ENCODE results near the gene ERC1.

Gene ERC1

GRCh38 chr12:1422604-1423315 is 431.7 kb downstream of the ERC1 start:
- Histone ChIP-seq H3K9me3 (ENCODE audit: low read depth, low read length) (no peaks in the 10 kb centered on the region), H3K9ac (ENCODE audit: insufficient read length) (no peak overlapping the region), H3K27ac (no peak overlapping the region), H3K36me3 (ENCODE audit: insufficient read depth, low read length) (0 out of 2 replicates have a peak, but pooled peaks cover 4% of the 10 kb centered on the region), H3K4me3 (no peak overlapping the region)
- TF ChIP-seq POLR2AphosphoS5 (IDR thresholded peaks at IDR 0.05; ENCODE audit: borderline replicate concordance, low read depth, low read length) = no peak
- TF ChIP-seq FOXP2 (optimal IDR thresholded peaks at IDR 0.05; ENCODE audit: control extremely low read depth, extremely low read length, insufficient read depth) = no peak
- no peak for TF ChIP-seq EZH2 (IDR thresholded peaks at IDR 0.05)
- no peak for DNase-seq (ENCODE audit: low read depth, low spot score)

GRCh38 chr12:1424674-1425395 is 433.8 kb downstream of the ERC1 start:
- no peak for DNase-seq (ENCODE audit: low read depth, low spot score)
- Histone ChIP-seq H3K9ac (ENCODE audit: insufficient read length) (no peak overlapping the region), H3K36me3 (ENCODE audit: insufficient read depth, low read length) (0 out of 2 replicates have a peak, but pooled peaks cover 4% of the 10 kb centered on the region)

GRCh38 chr12:1425396-1425729 is 434.3 kb downstream of the ERC1 start:
- H3K9ac ChIP-seq (ENCODE audit: insufficient read length) = no peak overlapping the region

More at GRCh38 chr12:1424674-1425395, 433.8 kb downstream of the ERC1 start:
- Histone ChIP-seq H3K27ac (no peak overlapping the region), H3K9me3 (ENCODE audit: low read depth, low read length) (no peaks in the 10 kb centered on the region), H3K4me3 (no peak overlapping the region)
- TF ChIP-seq EZH2 (IDR thresholded peaks at IDR 0.05) = no peak
- no peak for TF ChIP-seq FOXP2 (optimal IDR thresholded peaks at IDR 0.05; ENCODE audit: control extremely low read depth, extremely low read length, insufficient read depth)
- TF ChIP-seq POLR2AphosphoS5 (IDR thresholded peaks at IDR 0.05; ENCODE audit: borderline replicate concordance, low read depth, low read length) = no peak

GRCh38 chr12:1428671-1429070 is 437.6 kb downstream of the ERC1 start:
- Histone ChIP-seq H3K36me3 (ENCODE audit: insufficient read depth, low read length) (no peaks in the 10 kb centered on the region), H3K27ac (no peak overlapping the region), H3K9ac (ENCODE audit: insufficient read length) (no peak overlapping the region), H3K9me3 (ENCODE audit: low read depth, low read length) (no peaks in the 10 kb centered on the region), H3K4me3 (no peak overlapping the region)
- no peak for TF ChIP-seq POLR2AphosphoS5 (IDR thresholded peaks at IDR 0.05; ENCODE audit: borderline replicate concordance, low read depth, low read length)
- no peak for TF ChIP-seq FOXP2 (optimal IDR thresholded peaks at IDR 0.05; ENCODE audit: control extremely low read depth, extremely low read length, insufficient read depth)
- TF ChIP-seq EZH2 (IDR thresholded peaks at IDR 0.05) = no peak
- DNase-seq (ENCODE audit: low read depth, low spot score) = no peak

More at GRCh38 chr12:1425396-1425729, 434.3 kb downstream of the ERC1 start:
- H3K9me3 ChIP-seq (ENCODE audit: low read depth, low read length) = no peaks in the 10 kb centered on the region
- 0 out of 2 replicates have a peak, but pooled peaks cover 4% of the 10 kb centered on the region for H3K36me3 ChIP-seq (ENCODE audit: insufficient read depth, low read length)
- no peak overlapping the region for H3K27ac ChIP-seq
- no peak overlapping the region for H3K4me3 ChIP-seq
- TF ChIP-seq FOXP2 (optimal IDR thresholded peaks at IDR 0.05; ENCODE audit: control extremely low read depth, extremely low read length, insufficient read depth) (no peak), EZH2 (IDR thresholded peaks at IDR 0.05) (no peak), POLR2AphosphoS5 (IDR thresholded peaks at IDR 0.05; ENCODE audit: borderline replicate concordance, low read depth, low read length) (no peak)
- no peak for DNase-seq (ENCODE audit: low read depth, low spot score)

- H3K27ac ChIP-seq = no peak overlapping the region
- TF ChIP-seq FOXP2 (optimal IDR thresholded peaks at IDR 0.05; ENCODE audit: control extremely low read depth, extremely low read length, insufficient read depth) (no peak), POLR2AphosphoS5 (IDR thresholded peaks at IDR 0.05; ENCODE audit: borderline replicate concordance, low read depth, low read length) (no peak), EZH2 (IDR thresholded peaks at IDR 0.05) (no peak)
- H3K4me3 ChIP-seq = no peak overlapping the region
- DNase-seq (ENCODE audit: low read depth, low spot score) = no peak
- H3K9me3 ChIP-seq (ENCODE audit: low read depth, low read length) = no peaks in the 10 kb centered on the region
- H3K9ac ChIP-seq (ENCODE audit: insufficient read length) = no peak overlapping the region
- H3K36me3 ChIP-seq (ENCODE audit: insufficient read depth, low read length) = no peaks in the 10 kb centered on the region
Measured at GRCh38 chr12:1429980-1430379, 439.0 kb downstream of the ERC1 start.

- no peaks in the 10 kb centered on the region for H3K9me3 ChIP-seq (ENCODE audit: low read depth, low read length)
- no peak overlapping the region for H3K4me3 ChIP-seq
- no peak overlapping the region for H3K27ac ChIP-seq
- TF ChIP-seq POLR2AphosphoS5 (IDR thresholded peaks at IDR 0.05; ENCODE audit: borderline replicate concordance, low read depth, low read length) (no peak), EZH2 (IDR thresholded peaks at IDR 0.05) (no peak), FOXP2 (optimal IDR thresholded peaks at IDR 0.05; ENCODE audit: control extremely low read depth, extremely low read length, insufficient read depth) (no peak)
- no peak overlapping the region for H3K9ac ChIP-seq (ENCODE audit: insufficient read length)
- no peak for DNase-seq (ENCODE audit: low read depth, low spot score)
- H3K36me3 ChIP-seq (ENCODE audit: insufficient read depth, low read length) = no peaks in the 10 kb centered on the region
Measured at GRCh38 chr12:1434296-1434955, 443.4 kb downstream of the ERC1 start.

- DNase-seq (ENCODE audit: low read depth, low spot score) = no peak
- Histone ChIP-seq H3K4me3 (no peak overlapping the region), H3K9ac (ENCODE audit: insufficient read length) (no peak overlapping the region), H3K9me3 (ENCODE audit: low read depth, low read length) (no peaks in the 10 kb centered on the region), H3K27ac (no peak overlapping the region), H3K36me3 (ENCODE audit: insufficient read depth, low read length) (no peaks in the 10 kb centered on the region)
- no peak for TF ChIP-seq POLR2AphosphoS5 (IDR thresholded peaks at IDR 0.05; ENCODE audit: borderline replicate concordance, low read depth, low read length)
- TF ChIP-seq FOXP2 (optimal IDR thresholded peaks at IDR 0.05; ENCODE audit: control extremely low read depth, extremely low read length, insufficient read depth) = no peak
- TF ChIP-seq EZH2 (IDR thresholded peaks at IDR 0.05) = no peak
Measured at GRCh38 chr12:1435044-1435443, 444.0 kb downstream of the ERC1 start.

GRCh38 chr12:1435456-1435855 is 444.4 kb downstream of the ERC1 start:
- Histone ChIP-seq H3K9me3 (ENCODE audit: low read depth, low read length) (no peaks in the 10 kb centered on the region), H3K9ac (ENCODE audit: insufficient read length) (no peak overlapping the region), H3K36me3 (ENCODE audit: insufficient read depth, low read length) (no peaks in the 10 kb centered on the region), H3K4me3 (no peak overlapping the region), H3K27ac (no peak overlapping the region)
- DNase-seq (ENCODE audit: low read depth, low spot score) = no peak
- TF ChIP-seq FOXP2 (optimal IDR thresholded peaks at IDR 0.05; ENCODE audit: control extremely low read depth, extremely low read length, insufficient read depth) (no peak), EZH2 (IDR thresholded peaks at IDR 0.05) (no peak), POLR2AphosphoS5 (IDR thresholded peaks at IDR 0.05; ENCODE audit: borderline replicate concordance, low read depth, low read length) (no peak)
